GM19043 (cell line): Measurements from ENCODE around the gene MGAT1.
"Not testable (repeated sequence)": the region's sequence is repeated elsewhere in the genome, so short reads cannot be mapped to it uniquely, and the experiment has no call there.

Source experiments
- ATAC-seq: cut with Tn5 transposase; IDR thresholded peaks from one replicate; pipeline ENCODE4 v1.9.1; 2021; ENCODE audit warnings: low read depth; ENCODE audit not compliant: unreplicated experiment

MGAT1 gene

GRCh38 chr5:180787711-180788431, 14.7 kb downstream of the MGAT1 start:
- no peak for ATAC-seq

- no peak for ATAC-seq
Observed at GRCh38 chr5:180786531-180787398, 15.8 kb downstream of the MGAT1 start.

GRCh38 chr5:180785794-180786221, 16.8 kb downstream of the MGAT1 start:
- no peak for ATAC-seq

- no peak for ATAC-seq
Observed at GRCh38 chr5:180785121-180785781, 17.4 kb downstream of the MGAT1 start.

GRCh38 chr5:180784497-180785097, 18.0 kb downstream of the MGAT1 start:
- no peak for ATAC-seq

- no peak for ATAC-seq
Observed at GRCh38 chr5:180783340-180784052, 19.1 kb downstream of the MGAT1 start.

- ATAC-seq = no peak
Observed at GRCh38 chr5:180782748-180783147, 19.9 kb downstream of the MGAT1 start.

- not testable (repeated sequence) for ATAC-seq
Observed at GRCh38 chr5:180781900-180782326, 20.7 kb downstream of the MGAT1 start.

- no peak for ATAC-seq
Observed at GRCh38 chr5:180779985-180780610, 22.5 kb downstream of the MGAT1 start.

- no peak for ATAC-seq
Observed at GRCh38 chr5:180777475-180777874, 25.1 kb downstream of the MGAT1 start.

GRCh38 chr5:180776376-180776775, 26.2 kb downstream of the MGAT1 start:
- no peak for ATAC-seq

- ATAC-seq = no peak
Observed at GRCh38 chr5:180775624-180776023, 27.0 kb downstream of the MGAT1 start.

- ATAC-seq = no peak
Observed at GRCh38 chr5:180771839-180772238, 30.8 kb downstream of the MGAT1 start.

- no peak for ATAC-seq
Observed at GRCh38 chr5:180769821-180770220, 32.8 kb downstream of the MGAT1 start.

- no peak for ATAC-seq
Observed at GRCh38 chr5:180755601-180756000, 47.0 kb downstream of the MGAT1 start.

- ATAC-seq = no peak
Observed at GRCh38 chr5:180744253-180744652, 58.4 kb downstream of the MGAT1 start.

GRCh38 chr5:180742727-180743126, 59.9 kb downstream of the MGAT1 start:
- no peak for ATAC-seq

- not testable (repeated sequence) for ATAC-seq
Observed at GRCh38 chr5:180740953-180741352, 61.7 kb downstream of the MGAT1 start.

GRCh38 chr5:180739958-180740357, 62.6 kb downstream of the MGAT1 start, which contains the start of gene OR2Y1:
OR2Y1 (minus strand) TSS chr5:180740058; CDS start chr5:180740058, 0 bp downstream.
- ATAC-seq = no peak

- no peak for ATAC-seq
Observed at GRCh38 chr5:180739271-180739670, 63.3 kb downstream of the MGAT1 start.
